Stimulated activated CD4-positive, alpha-beta T cell treated with anti-CD3 and anti-CD28 coated beads, Interleukin-1b, Interleukin-23, amount 100 ng/mL, for 48 hours (primary cell): ENCODE results near the gene SDC3.
"Not testable (repeated sequence)": the region's sequence is repeated elsewhere in the genome, so short reads cannot be mapped to it uniquely, and the experiment has no call there.

Experiments used
- DNase-seq: peaks from one replicate; pipeline ENCODE4 v3.0.0-alpha.2; 2020

The SDC3 gene

GRCh38 chr1:30872033-30872947 is 36.3 kb downstream of the SDC3 start:
- DNase-seq = no peak

GRCh38 chr1:30871276-30871871 is 37.2 kb downstream of the SDC3 start:
- no peak for DNase-seq

GRCh38 chr1:30870656-30871055 is 37.9 kb downstream of the SDC3 start:
- DNase-seq = no peak

- DNase-seq = no peak
Measured at GRCh38 chr1:30870035-30870434, 38.5 kb downstream of the SDC3 start.

GRCh38 chr1:30868833-30869435 is 39.6 kb downstream of the SDC3 start:
- no peak for DNase-seq

- DNase-seq = not testable (repeated sequence)
Measured at GRCh38 chr1:30868057-30868456, 40.5 kb downstream of the SDC3 start.

GRCh38 chr1:30867537-30867936 is 41.0 kb downstream of the SDC3 start:
- no peak for DNase-seq

GRCh38 chr1:30866594-30866993 is 42.0 kb downstream of the SDC3 start:
- no peak for DNase-seq

- no peak for DNase-seq
Measured at GRCh38 chr1:30864681-30865080, 43.9 kb downstream of the SDC3 start.

- no peak for DNase-seq
Measured at GRCh38 chr1:30863858-30864604, 44.5 kb downstream of the SDC3 start.

- no peak for DNase-seq
Measured at GRCh38 chr1:30860320-30860652, 48.3 kb downstream of the SDC3 start.

- no peak for DNase-seq
Measured at GRCh38 chr1:30857964-30858363, 50.6 kb downstream of the SDC3 start.

GRCh38 chr1:30857062-30857461 is 51.5 kb downstream of the SDC3 start:
- no peak for DNase-seq

- no peak for DNase-seq
Measured at GRCh38 chr1:30856260-30856790, 52.2 kb downstream of the SDC3 start.

- DNase-seq = no peak
Measured at GRCh38 chr1:30855686-30856259, 52.8 kb downstream of the SDC3 start.

GRCh38 chr1:30853350-30853749 is 55.2 kb downstream of the SDC3 start:
- no peak for DNase-seq

- DNase-seq = no peak
Measured at GRCh38 chr1:30852026-30852425, 56.5 kb downstream of the SDC3 start.

- DNase-seq = no peak
Measured at GRCh38 chr1:30851286-30851685, 57.3 kb downstream of the SDC3 start.

- no peak for DNase-seq
Measured at GRCh38 chr1:30850607-30851006, 58.0 kb downstream of the SDC3 start.

- no peak for DNase-seq
Measured at GRCh38 chr1:30848130-30848529, 60.4 kb downstream of the SDC3 start.

- no peak for DNase-seq
Measured at GRCh38 chr1:30847358-30847972, 61.1 kb downstream of the SDC3 start.

GRCh38 chr1:30846587-30846986 is 62.0 kb downstream of the SDC3 start:
- no peak for DNase-seq
